Transverse colon (tissue), 4 donors: ENCODE results near the gene CCDC69. TPM values are rescaled to one million over a fixed set of nuclear protein-coding genes. Genes with fewer than 3 reads are reported as not detected.

ENCODE experiments used
- DNase-seq: peaks from one replicate; pipeline ENCODE4 v3.0.0-alpha.2; 2019
- H3K27ac ChIP-seq, 4 donors: fragments of 200-600 bp; sonication (generic); 2 replicates each; pipeline ENCODE4 v1.5.1; 2016 to 2018; ENCODE audit warnings: inconsistent platforms in 4 of 4
- H3K27me3 ChIP-seq: fragments of 200-600 bp; sonication (generic); 2 replicates; pipeline ENCODE4 v1.5.1; 2017; ENCODE audit warnings: inconsistent platforms
- H3K36me3 ChIP-seq, 4 donors: fragments of 200-600 bp; sonication (generic); 2 replicates each; pipeline ENCODE4 v1.5.1; 2017 to 2019; ENCODE audit warnings: inconsistent platforms in 4 of 4
- H3K4me1 ChIP-seq, 4 donors: fragments of 200-600 bp; sonication (generic); 2 replicates each; pipeline ENCODE4 v1.5.1; 2017 to 2020; ENCODE audit warnings: inconsistent platforms in 4 of 4
- H3K4me3 ChIP-seq, 4 donors: fragments of 200-600 bp; sonication (generic); 1 replicate in 1 of 4; 2 replicates in 3 of 4; pipeline versions ENCODE4 v1.5.1 to v1.6.1; 2017 to 2019; ENCODE audit warnings: inconsistent platforms in 4 of 4
- H3K9me3 ChIP-seq, 2 donors: fragments of 200-600 bp; sonication (generic); 2 replicates each; pipeline ENCODE4 v1.5.1; 2017 to 2019; ENCODE audit warnings: inconsistent platforms in 2 of 2
- EP300 ChIP-seq: sonication (generic); formaldehyde crosslinking; IDR thresholded peaks from one replicate; pipeline ENCODE4 v1.6.1; 2017; ENCODE audit warnings: antibody characterized with exemption, low read depth
- POLR2A ChIP-seq: fragments of 450-650 bp; IDR thresholded peaks from one replicate; pipeline ENCODE4 v1.6.1; 2016; ENCODE audit warnings: antibody characterized with exemption, mild to moderate bottlenecking, moderate library complexity
- POLR2AphosphoS5 ChIP-seq, 3 donors: sonication (generic); formaldehyde crosslinking; IDR thresholded peaks; one replicate each; pipeline ENCODE4 v1.6.1; 2016; ENCODE audit warnings: antibody characterized with exemption in 3 of 3
- WGBS, 2 donors: methylation state at CpG; one replicate each; pipeline ENCODE4 v1.1.5; 2018; ENCODE audit warnings: low coverage in 1 of 2; 5-methylcytosine and 5-hydroxymethylcytosine counted together
- in situ Hi-C, 4 donors: fragments of 200-750 bp; cut with MboI; loops; one replicate each; pipeline versions ENCODE4 v1.15.0 to v1.15.1; 2017; ENCODE audit warnings: low sequenced_read_pairs in 3 of 4, low pct_ligation_motif_present in 1 of 4, low pct_unique_long_range_greater_than_20kb in 1 of 4
- intact Hi-C: fragments of 100-400 bp; cut with DNase I; formaldehyde crosslinking; loops from one replicate; pipeline ENCODE4 v1.15.1; 2023; ENCODE audit warnings: low total_unique reads
- total RNA-seq, 4 donors: library from RNA; depleted of rRNA; stranded (reverse); fragments of >200 nt; gene quantifications; one replicate each; pipeline ENCODE4 v1.1.0, GENCODE V29; 2016
- TF ChIP-seq, protein P1 (sequence below), 5 experiments: fragments of 200-600 bp in 3 of 5; fragments of 450-650 bp in 2 of 5; sonication (generic) in 3 of 5; IDR thresholded peaks; 1 replicate in 2 of 5; 2 replicates in 3 of 5; pipeline ENCODE4 v1.5.1; 2016 to 2017; ENCODE audit warnings: antibody characterized with exemption in 5 of 5, inconsistent platforms in 3 of 5, mild to moderate bottlenecking in 2 of 5, moderate library complexity in 1 of 5

The CCDC69 gene
- total RNA-seq, 4 donors from 2014 or later, result 37.7 to 89.2 (median 62.1) TPM

DNA sequence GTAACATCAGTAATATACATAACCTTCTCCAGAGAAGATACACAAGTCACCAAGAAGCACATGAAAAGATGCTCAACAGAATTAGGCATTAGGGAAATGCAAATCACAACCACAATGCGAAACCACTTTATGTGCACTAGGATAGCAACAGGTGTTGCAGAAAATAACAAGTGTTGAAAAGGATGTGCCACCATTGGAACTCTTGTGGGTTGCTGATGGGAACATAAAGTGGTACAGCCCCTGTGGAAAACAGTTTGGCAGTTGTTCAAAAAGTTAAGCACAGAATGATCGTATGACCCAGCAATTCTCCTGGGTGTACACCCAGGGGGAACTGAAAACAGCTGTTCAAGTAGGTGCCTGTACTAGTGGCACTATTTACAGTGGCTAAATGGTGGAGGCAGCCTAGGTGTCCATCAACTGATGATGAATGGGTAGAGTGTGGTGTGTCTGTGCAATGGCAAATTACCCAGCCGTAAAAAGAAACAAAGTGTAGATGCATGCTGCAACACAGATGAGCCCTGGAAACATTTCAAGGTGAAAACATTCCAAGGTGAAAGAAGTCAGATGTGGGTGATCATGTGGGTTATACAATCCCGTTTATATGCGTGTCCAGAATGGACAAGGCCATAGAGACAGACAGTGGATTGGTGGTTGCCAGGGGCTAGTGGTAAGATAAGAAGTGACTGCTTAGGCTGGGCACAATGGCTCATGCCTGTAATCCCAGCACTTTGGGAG, 27.2 kb downstream of the CCDC69 start:
- intact Hi-C loops (no loop called here), in situ Hi-C loops (no loop called here)
- H3K4me3 ChIP-seq, result no peak overlapping the region
- 61 to 63% methylated on average over 5 of the region's 5 CpGs for WGBS, 2 donors
- no peaks in the 10 kb centered on the region for H3K27me3 ChIP-seq
- TF ChIP-seq POLR2AphosphoS5 (IDR thresholded peaks at IDR 0.05) (peak in 1 of 3 donors; percentile 37), POLR2A (no peak)
- H3K9me3 ChIP-seq, result peaks cover 0 to 6% of the 10 kb centered on the region in 2 donors
- DNase-seq, result no peak
- no peaks in the 10 kb centered on the region for H3K36me3 ChIP-seq
- peak overlapping the region in 3 of 4 donors; percentile 1 to 62 (median 8) for H3K27ac ChIP-seq
- no peaks in the 10 kb centered on the region for H3K4me1 ChIP-seq

DNA sequence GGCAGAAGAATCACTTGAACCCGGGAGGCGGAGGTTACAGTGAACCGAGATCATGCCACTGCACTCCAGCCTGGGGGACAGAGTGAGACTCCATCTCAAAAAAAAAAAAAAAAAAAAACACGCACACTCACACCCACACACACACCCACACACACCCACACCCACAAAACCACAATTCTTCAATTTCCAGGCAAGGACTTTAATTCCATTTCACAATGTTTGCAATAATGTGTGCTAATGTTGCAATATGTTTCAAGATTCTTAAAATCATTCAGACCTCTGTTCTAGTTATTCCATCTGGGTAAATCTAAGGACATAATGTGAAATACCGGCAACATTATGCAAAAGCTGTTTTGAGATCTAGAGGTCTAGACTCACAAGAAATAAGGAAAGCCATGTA, 28.3 kb downstream of the CCDC69 start:
- intact Hi-C loops (no loop called here), in situ Hi-C loops (no loop called here)

DNA sequence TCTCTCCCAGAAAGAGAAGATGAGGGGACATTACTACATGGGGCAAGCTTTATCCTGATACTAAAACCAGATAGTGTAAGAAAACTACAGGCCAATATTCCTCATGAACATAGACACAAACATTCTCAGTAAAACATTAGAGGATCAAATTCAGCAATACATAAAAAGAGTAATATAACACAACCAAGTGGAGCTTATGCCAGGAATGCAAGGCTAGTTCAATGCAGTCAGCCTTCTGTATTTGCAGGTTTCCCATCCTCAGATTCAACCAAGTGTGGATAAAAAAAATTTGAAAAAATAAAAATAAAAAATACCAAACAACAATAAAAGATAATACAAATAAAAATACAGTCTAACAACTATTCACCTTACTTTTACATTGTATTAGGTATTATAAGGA, 31.3 kb downstream of the CCDC69 start:
- in situ Hi-C loops, result no loop called here
- peaks cover 0 to 10% (median 2%) of the 10 kb centered on the region in 4 donors for H3K36me3 ChIP-seq
- TF ChIP-seq POLR2AphosphoS5 (IDR thresholded peaks at IDR 0.05) (no peak), POLR2A (no peak), EP300 (no peak)
- TF ChIP-seq, protein P1, sequence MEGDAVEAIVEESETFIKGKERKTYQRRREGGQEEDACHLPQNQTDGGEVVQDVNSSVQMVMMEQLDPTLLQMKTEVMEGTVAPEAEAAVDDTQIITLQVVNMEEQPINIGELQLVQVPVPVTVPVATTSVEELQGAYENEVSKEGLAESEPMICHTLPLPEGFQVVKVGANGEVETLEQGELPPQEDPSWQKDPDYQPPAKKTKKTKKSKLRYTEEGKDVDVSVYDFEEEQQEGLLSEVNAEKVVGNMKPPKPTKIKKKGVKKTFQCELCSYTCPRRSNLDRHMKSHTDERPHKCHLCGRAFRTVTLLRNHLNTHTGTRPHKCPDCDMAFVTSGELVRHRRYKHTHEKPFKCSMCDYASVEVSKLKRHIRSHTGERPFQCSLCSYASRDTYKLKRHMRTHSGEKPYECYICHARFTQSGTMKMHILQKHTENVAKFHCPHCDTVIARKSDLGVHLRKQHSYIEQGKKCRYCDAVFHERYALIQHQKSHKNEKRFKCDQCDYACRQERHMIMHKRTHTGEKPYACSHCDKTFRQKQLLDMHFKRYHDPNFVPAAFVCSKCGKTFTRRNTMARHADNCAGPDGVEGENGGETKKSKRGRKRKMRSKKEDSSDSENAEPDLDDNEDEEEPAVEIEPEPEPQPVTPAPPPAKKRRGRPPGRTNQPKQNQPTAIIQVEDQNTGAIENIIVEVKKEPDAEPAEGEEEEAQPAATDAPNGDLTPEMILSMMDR (IDR thresholded peaks at IDR 0.05), result no peak
- H3K27ac ChIP-seq, result no peak overlapping the region
- no peak overlapping the region for H3K4me3 ChIP-seq
- intact Hi-C loops, result no loop called here
- H3K27me3 ChIP-seq, result no peaks in the 10 kb centered on the region
- no peaks in the 10 kb centered on the region for H3K4me1 ChIP-seq
- no peak for DNase-seq
- H3K9me3 ChIP-seq, result peaks cover 3 to 6% of the 10 kb centered on the region in 2 donors

More for the DNA sequence above, 28.3 kb downstream of the CCDC69 start:
- Histone ChIP-seq H3K4me3 (no peak overlapping the region), H3K9me3 (peaks cover 0 to 6% of the 10 kb centered on the region in 2 donors), H3K36me3 (no peaks in the 10 kb centered on the region), H3K27me3 (no peaks in the 10 kb centered on the region), H3K27ac (peak overlapping the region in 2 of 4 donors; percentile 4 to 62), H3K4me1 (no peaks in the 10 kb centered on the region)
- WGBS, 2 donors, result 67 to 80% methylated on average over 5 of the region's 5 CpGs
- no peak for DNase-seq
- no peak for TF ChIP-seq EP300
- TF ChIP-seq, protein P1 (IDR thresholded peaks at IDR 0.05), result no peak
- no peak for TF ChIP-seq POLR2A
- peak in 1 of 3 donors; percentile 62 for TF ChIP-seq POLR2AphosphoS5 (IDR thresholded peaks at IDR 0.05)

DNA sequence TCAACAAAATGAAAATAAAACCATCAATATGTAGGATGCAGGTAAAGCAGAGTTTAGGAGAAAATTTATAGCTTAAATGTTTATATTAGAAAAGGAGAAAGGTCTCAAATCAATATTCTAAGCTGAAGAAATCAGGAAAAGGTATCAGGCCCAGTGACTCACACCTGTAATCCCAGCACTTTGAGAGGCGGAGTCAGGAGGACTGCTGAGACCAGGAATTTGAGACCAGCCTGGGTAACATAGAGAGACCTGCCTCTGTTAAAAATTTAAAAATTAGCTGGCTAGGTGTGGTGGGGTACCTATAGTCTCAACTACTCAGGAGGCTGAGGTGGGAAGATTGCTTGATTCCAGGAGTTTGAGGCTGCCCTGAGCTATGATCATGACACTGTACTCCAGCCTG, 32.2 kb downstream of the CCDC69 start:
- TF ChIP-seq POLR2AphosphoS5 (IDR thresholded peaks at IDR 0.05) (no peak), EP300 (no peak), POLR2A (no peak)
- TF ChIP-seq, protein P1 (IDR thresholded peaks at IDR 0.05), result no peak
- in situ Hi-C loops, result no loop called here
- no peak for DNase-seq
- Histone ChIP-seq H3K27me3 (no peaks in the 10 kb centered on the region), H3K4me3 (no peak overlapping the region), H3K4me1 (no peaks in the 10 kb centered on the region), H3K36me3 (peaks cover 0 to 10% (median 2%) of the 10 kb centered on the region in 4 donors), H3K27ac (no peak overlapping the region), H3K9me3 (peaks cover 3 to 6% of the 10 kb centered on the region in 2 donors)
- intact Hi-C loops, result no loop called here
- 96 to 100% methylated on average over 1 of the region's 1 CpG for WGBS, 2 donors
